GM10266 (cell line): Measurements from ENCODE around the gene KCND3.

Experiments used
- DNase-seq: peaks from one replicate; pipeline ENCODE4 v3.0.0; 2012; ENCODE audit errors: extremely low spot score
- CTCF ChIP-seq: IDR thresholded peaks from 2 replicates; pipeline ENCODE4 v1.5.1; 2012; ENCODE audit warnings: mild to moderate bottlenecking, low read depth; ENCODE audit not compliant: control insufficient read depth, insufficient read depth; ENCODE audit errors: missing control alignments

The KCND3 gene

GRCh38 chr1:111778066-111778465, 211.4 kb downstream of the KCND3 start:
- no peak for DNase-seq
- no peak for TF ChIP-seq CTCF

- DNase-seq, result no peak
- TF ChIP-seq CTCF, result no peak
Observed at GRCh38 chr1:111777301-111777700, 212.2 kb downstream of the KCND3 start.

- no peak for TF ChIP-seq CTCF
- no peak for DNase-seq
Observed at GRCh38 chr1:111776861-111777260, 212.6 kb downstream of the KCND3 start.

- TF ChIP-seq CTCF, result no peak
- no peak for DNase-seq
Observed at GRCh38 chr1:111776391-111776790, 213.1 kb downstream of the KCND3 start.

GRCh38 chr1:111775966-111776365, 213.5 kb downstream of the KCND3 start:
- TF ChIP-seq CTCF, result no peak
- DNase-seq, result no peak

- no peak for TF ChIP-seq CTCF
- DNase-seq, result no peak
Observed at GRCh38 chr1:111770916-111771315, 218.6 kb downstream of the KCND3 start.

- DNase-seq, result peak; percentile 55
- TF ChIP-seq CTCF, result peak; percentile 76
Observed at GRCh38 chr1:111769517-111770146, 219.8 kb downstream of the KCND3 start.
